Activated CD8-positive, alpha-beta memory T cell treated with anti-CD3 and anti-CD28 coated beads, Interleukin-2, amount 10 ng/mL, durations not matched to agents 7 days and 5 days (primary cell): ENCODE measurements around the gene METTL24. TPM values are rescaled to one million over a fixed set of nuclear protein-coding genes. Genes with fewer than 3 reads are reported as not detected.

ENCODE experiments used
- ATAC-seq: fragments of 150-1000 bp; cut with Tn5 transposase; one replicate; pipeline ENCODE4 v1.10.0; 2021; ENCODE audit warnings: moderate library complexity
- CTCF ChIA-PET: fragments of 350-600 bp; sonication (Branson Sonifier 250); formaldehyde crosslinking; loops from one replicate; lab custom pipeline; 2021; ENCODE audit warnings: antibody characterized with exemption; lab: Charles Lee
- DNase-seq: peaks from one replicate; pipeline ENCODE4 v3.0.0-alpha.2; 2020
- H3K27ac Mint-ChIP-seq: one replicate; pipeline ENCODE4 v1.8.0; 2021; ENCODE audit warnings: mild to moderate bottlenecking, mixed read lengths
- H3K27me3 Mint-ChIP-seq: one replicate; pipeline ENCODE4 v1.8.0; 2021; ENCODE audit warnings: mixed read lengths
- H3K36me3 Mint-ChIP-seq: one replicate; pipeline ENCODE4 v1.8.0; 2021; ENCODE audit warnings: mild to moderate bottlenecking, mixed read lengths
- H3K4me1 Mint-ChIP-seq: one replicate; pipeline ENCODE4 v1.8.0; 2021; ENCODE audit warnings: mixed read lengths
- H3K4me3 Mint-ChIP-seq: one replicate; pipeline ENCODE4 v1.8.0; 2021; ENCODE audit warnings: mild to moderate bottlenecking, moderate library complexity, mixed read lengths
- H3K9me3 Mint-ChIP-seq: one replicate; pipeline ENCODE4 v1.8.0; 2022; ENCODE audit warnings: low read depth, mixed read lengths
- total RNA-seq, 2 experiments: library from RNA; stranded (reverse); gene quantifications; one replicate each; pipeline ENCODE4 v1.2.3, GENCODE V29; 2021

Gene METTL24
- not detected for total RNA-seq

- Mint-ChIP-seq H3K4me1 (peaks cover 1% of the 10 kb centered on the region), H3K4me3 (peak within 1 kb of the TSS; percentile 60), H3K27me3 (peaks cover 74% of the 10 kb centered on the region), H3K9me3 (no peaks in the 10 kb centered on the region), H3K27ac (no peak within 1 kb of the TSS), H3K36me3 (no peaks in the 10 kb centered on the region)
- ATAC-seq (peak; percentile 58), DNase-seq (no peak)
- CTCF ChIA-PET: no interaction called here
These were observed at the start of gene METTL24 for GRCh38 chr6:110357664-110358552. TSS of gene METTL24 (minus strand) at chr6:110358349. CDS start at chr6:110358272, 77 bp downstream.

GRCh38 chr6:110404607-110405006, 46.5 kb upstream of the METTL24 start:
- no peaks in the 10 kb centered on the region for H3K27me3 Mint-ChIP-seq
- no peaks in the 10 kb centered on the region for H3K4me1 Mint-ChIP-seq
- ATAC-seq (no peak), DNase-seq (no peak)
- CTCF ChIA-PET: no interaction called here
- no peak overlapping the region for H3K4me3 Mint-ChIP-seq
- H3K9me3 Mint-ChIP-seq: no peaks in the 10 kb centered on the region
- no peaks in the 10 kb centered on the region for H3K36me3 Mint-ChIP-seq
- no peak overlapping the region for H3K27ac Mint-ChIP-seq

GRCh38 chr6:110401585-110402176, 43.5 kb upstream of the METTL24 start:
- CTCF ChIA-PET: interaction anchor here (1.6 kb wide), 1 partner anchor 10 kb away, joined by 5 read pairs; no protein-coding TSS in a partner anchor
- H3K27me3 Mint-ChIP-seq: no peaks in the 10 kb centered on the region

GRCh38 chr6:110400208-110400607, 42.1 kb upstream of the METTL24 start:
- Mint-ChIP-seq H3K4me3 (no peak overlapping the region), H3K27ac (no peak overlapping the region), H3K9me3 (no peaks in the 10 kb centered on the region), H3K4me1 (no peaks in the 10 kb centered on the region), H3K27me3 (no peaks in the 10 kb centered on the region), H3K36me3 (no peaks in the 10 kb centered on the region)
- CTCF ChIA-PET: no interaction called here
- DNase-seq (no peak), ATAC-seq (no peak)

More at GRCh38 chr6:110401585-110402176, 43.5 kb upstream of the METTL24 start:
- no peaks in the 10 kb centered on the region for H3K9me3 Mint-ChIP-seq
- H3K4me3 Mint-ChIP-seq: no peak overlapping the region
- H3K36me3 Mint-ChIP-seq: no peaks in the 10 kb centered on the region
- ATAC-seq: no peak
- H3K27ac Mint-ChIP-seq: no peak overlapping the region
- no peak for DNase-seq
- no peaks in the 10 kb centered on the region for H3K4me1 Mint-ChIP-seq

DNA sequence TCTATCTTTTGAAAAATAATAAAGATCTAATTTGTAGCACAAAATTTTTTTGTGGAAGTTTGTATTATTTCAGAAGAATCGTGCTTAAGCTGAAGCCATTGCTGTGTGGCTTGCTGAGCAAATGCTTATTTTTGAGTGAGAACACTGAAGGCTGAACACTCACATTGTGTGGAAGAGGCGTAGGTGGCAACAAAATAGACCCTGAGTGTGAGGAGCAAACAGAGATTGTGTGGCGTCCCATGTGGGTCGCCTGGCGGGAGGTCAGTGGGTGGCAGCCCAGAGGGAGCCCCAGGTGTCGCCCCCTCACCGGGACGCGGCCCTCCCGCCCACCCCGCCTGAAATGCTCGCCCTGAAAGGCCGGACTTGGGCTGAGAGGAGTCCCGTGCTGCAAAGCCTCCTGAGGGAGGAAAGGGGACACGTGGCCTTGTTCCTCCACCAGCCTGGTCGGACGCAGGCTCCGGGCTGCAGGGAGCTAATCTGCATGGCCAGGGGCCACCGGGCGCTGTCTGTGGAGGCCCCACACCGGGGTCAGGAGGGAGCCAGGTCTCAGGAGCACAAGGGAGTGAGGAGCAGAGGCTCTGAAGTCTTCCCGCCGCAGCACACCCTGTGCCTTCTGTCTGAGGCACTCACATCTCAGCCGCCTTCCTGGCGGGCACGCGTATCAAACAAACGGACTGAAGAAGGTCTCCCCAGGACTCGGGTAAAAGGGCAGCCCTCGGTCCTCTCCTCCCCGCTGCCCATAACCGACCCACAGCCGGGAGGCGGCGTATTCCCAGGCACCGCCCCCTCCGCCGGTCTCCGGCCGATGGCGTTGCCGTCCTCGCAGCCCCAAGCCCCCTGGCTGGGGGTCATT, 41.3 kb upstream of the METTL24 start:
- no peak overlapping the region for H3K4me3 Mint-ChIP-seq
- H3K27me3 Mint-ChIP-seq: no peaks in the 10 kb centered on the region
- no peaks in the 10 kb centered on the region for H3K4me1 Mint-ChIP-seq
- no peak for DNase-seq
- CTCF ChIA-PET: no interaction called here
- no peak overlapping the region for H3K27ac Mint-ChIP-seq
- no peak for ATAC-seq
- no peaks in the 10 kb centered on the region for H3K9me3 Mint-ChIP-seq
- H3K36me3 Mint-ChIP-seq: no peaks in the 10 kb centered on the region

DNA sequence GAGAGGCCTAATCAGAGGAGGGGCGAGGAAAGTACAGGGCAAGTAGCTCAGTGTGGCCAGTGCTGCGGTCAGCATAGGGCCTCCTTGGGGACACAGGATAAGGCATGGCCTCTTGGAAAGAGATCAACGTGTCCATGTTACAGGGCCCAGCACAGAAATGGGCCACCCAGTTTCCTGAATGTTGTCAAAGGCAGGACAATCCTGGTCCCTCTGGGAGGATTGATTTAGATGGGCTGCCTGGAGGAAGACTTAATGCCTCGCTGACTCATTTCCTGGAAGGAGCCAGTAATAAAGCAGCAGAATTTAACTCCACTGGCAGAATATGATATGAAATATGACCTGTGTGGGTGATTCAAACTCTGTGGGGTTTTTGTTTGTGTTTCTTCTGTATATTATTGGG, 40.6 kb upstream of the METTL24 start:
- CTCF ChIA-PET: interaction anchor here (0.8 kb wide), 1 partner anchor 224 kb away, joined by 3 read pairs; no protein-coding TSS in a partner anchor
- ATAC-seq: no peak

GRCh38 chr6:110395221-110395620, 37.1 kb upstream of the METTL24 start:
- H3K27me3 Mint-ChIP-seq: peaks cover 5% of the 10 kb centered on the region
- H3K4me3 Mint-ChIP-seq: no peak overlapping the region

More for the DNA sequence above, 40.6 kb upstream of the METTL24 start:
- Mint-ChIP-seq H3K27ac (no peak overlapping the region), H3K27me3 (no peaks in the 10 kb centered on the region), H3K4me1 (no peaks in the 10 kb centered on the region), H3K4me3 (no peak overlapping the region), H3K36me3 (no peaks in the 10 kb centered on the region), H3K9me3 (no peaks in the 10 kb centered on the region)
- no peak for DNase-seq

DNA sequence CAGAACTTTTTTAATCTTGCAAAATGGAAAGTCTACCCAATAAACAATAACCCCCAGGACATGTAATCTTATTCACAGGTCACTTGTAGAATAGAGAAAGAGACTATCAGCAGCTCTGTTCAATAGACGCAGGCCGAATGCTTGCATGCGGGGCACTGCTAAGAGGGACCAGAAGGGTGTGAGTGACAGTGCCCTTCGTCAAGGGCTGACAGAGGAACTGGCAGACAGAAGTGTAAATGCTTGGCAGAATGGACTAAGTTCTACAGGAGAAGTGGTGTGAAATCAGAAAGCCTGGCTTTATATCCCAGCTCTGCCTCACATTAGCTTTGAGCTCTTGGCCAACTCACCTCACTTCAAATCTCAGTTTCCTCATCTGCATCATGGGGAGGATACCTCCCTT, 36.3 kb upstream of the METTL24 start:
- H3K9me3 Mint-ChIP-seq: no peaks in the 10 kb centered on the region
- CTCF ChIA-PET: interaction anchor here (2.6 kb wide), 1 partner anchor 216 kb away, joined by 11 read pairs; no protein-coding TSS in a partner anchor
- ATAC-seq: no peak

More at GRCh38 chr6:110395221-110395620, 37.1 kb upstream of the METTL24 start:
- ATAC-seq (no peak), DNase-seq (no peak)
- CTCF ChIA-PET: no interaction called here
- Mint-ChIP-seq H3K4me1 (peaks cover 6% of the 10 kb centered on the region), H3K36me3 (no peaks in the 10 kb centered on the region), H3K9me3 (no peaks in the 10 kb centered on the region), H3K27ac (no peak overlapping the region)

GRCh38 chr6:110392727-110393126, 34.6 kb upstream of the METTL24 start:
- H3K4me3 Mint-ChIP-seq: no peak overlapping the region
- DNase-seq (no peak), ATAC-seq (no peak)
- H3K9me3 Mint-ChIP-seq: no peaks in the 10 kb centered on the region
- no peaks in the 10 kb centered on the region for H3K36me3 Mint-ChIP-seq
- H3K27ac Mint-ChIP-seq: no peak overlapping the region
- peaks cover 5% of the 10 kb centered on the region for H3K27me3 Mint-ChIP-seq
- H3K4me1 Mint-ChIP-seq: peaks cover 16% of the 10 kb centered on the region
- CTCF ChIA-PET: interaction anchor here (0.9 to 2.6 kb wide), 5 partner anchors 11 to 688 kb away, joined by 3 to 16 read pairs (median 8); no protein-coding TSS in a partner anchor

More for the DNA sequence above, 36.3 kb upstream of the METTL24 start:
- Mint-ChIP-seq H3K4me1 (peaks cover 14% of the 10 kb centered on the region), H3K4me3 (no peak overlapping the region), H3K27me3 (peaks cover 5% of the 10 kb centered on the region), H3K36me3 (no peaks in the 10 kb centered on the region), H3K27ac (no peak overlapping the region)
- no peak for DNase-seq

- Mint-ChIP-seq H3K9me3 (no peaks in the 10 kb centered on the region), H3K27me3 (peaks cover 5% of the 10 kb centered on the region), H3K4me1 (peaks cover 16% of the 10 kb centered on the region), H3K36me3 (no peaks in the 10 kb centered on the region), H3K27ac (no peak overlapping the region), H3K4me3 (no peak overlapping the region)
- ATAC-seq (peak; percentile 16), DNase-seq (no peak)
- CTCF ChIA-PET: interaction anchor here (0.9 to 3.7 kb wide), 9 partner anchors 37 to 794 kb away, joined by 3 to 50 read pairs (median 6); partner anchors contain the start of gene CDC40
These were observed 32.3 kb upstream of the METTL24 start for GRCh38 chr6:110390404-110390803.

DNA sequence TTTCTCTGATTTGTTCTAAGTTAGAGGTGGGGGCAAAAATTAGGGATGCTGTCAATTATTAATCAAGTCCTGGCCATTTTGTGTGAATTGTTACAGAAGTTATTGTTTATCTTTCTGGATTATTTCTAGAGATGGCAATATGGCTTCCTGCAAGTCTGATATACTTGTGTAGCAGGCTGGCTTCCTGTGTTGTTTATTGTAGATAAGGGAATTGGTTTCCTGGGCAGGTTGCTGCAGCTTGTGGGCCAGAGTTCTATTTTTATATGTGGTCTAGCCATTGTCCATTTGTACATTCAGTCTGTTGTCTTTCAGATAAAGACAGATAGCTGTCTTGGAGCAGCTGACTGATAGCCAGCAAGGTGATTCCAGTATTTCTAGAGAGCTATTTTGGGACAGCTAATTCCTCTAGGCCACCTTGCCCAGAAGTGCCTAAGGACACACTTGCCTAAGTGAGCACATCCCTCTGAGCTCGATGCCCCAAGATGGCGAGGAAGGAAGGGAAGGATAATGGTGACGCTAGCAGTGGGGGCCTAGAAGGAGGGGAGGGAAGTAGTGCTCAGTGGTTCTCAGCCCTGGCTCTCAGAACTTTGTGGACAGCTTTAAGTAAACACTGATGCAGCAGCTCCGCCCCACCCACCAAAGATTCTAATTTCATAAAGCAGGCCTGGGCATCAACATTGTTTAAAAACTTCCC, 31.7 kb upstream of the METTL24 start:
- H3K36me3 Mint-ChIP-seq: no peaks in the 10 kb centered on the region
- DNase-seq (no peak), ATAC-seq (no peak)
- CTCF ChIA-PET: interaction anchor here (0.9 to 3.7 kb wide), 11 partner anchors 10 to 863 kb away, joined by 3 to 50 read pairs (median 4); partner anchors contain the start of gene CDC40
- peaks cover 5% of the 10 kb centered on the region for H3K27me3 Mint-ChIP-seq
- H3K4me1 Mint-ChIP-seq: peaks cover 16% of the 10 kb centered on the region
- H3K27ac Mint-ChIP-seq: peak overlapping the region; percentile 8
- H3K4me3 Mint-ChIP-seq: no peak overlapping the region
- H3K9me3 Mint-ChIP-seq: no peaks in the 10 kb centered on the region

DNA sequence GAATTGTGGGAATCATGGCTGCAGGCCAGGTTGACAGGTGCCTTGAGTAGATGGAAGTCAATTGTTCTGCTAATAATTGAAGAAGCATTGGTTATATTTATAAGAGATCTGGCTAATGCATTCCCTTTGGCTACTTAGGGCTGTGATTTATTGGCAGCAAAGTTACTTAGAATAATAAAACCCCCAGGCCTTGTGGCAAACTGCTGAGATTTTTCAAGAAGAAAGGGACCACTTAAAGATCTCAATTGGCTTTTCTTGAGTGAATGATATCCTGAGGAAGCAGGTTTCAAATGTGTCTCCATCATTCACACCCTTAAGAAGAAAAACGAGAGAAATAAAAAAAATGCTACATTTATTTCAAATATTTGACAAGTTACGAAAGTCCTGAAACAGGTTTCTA, 29.8 kb upstream of the METTL24 start:
- H3K4me3 Mint-ChIP-seq: no peak overlapping the region
- H3K4me1 Mint-ChIP-seq: peaks cover 16% of the 10 kb centered on the region
- no peak overlapping the region for H3K27ac Mint-ChIP-seq
- H3K36me3 Mint-ChIP-seq: no peaks in the 10 kb centered on the region
- CTCF ChIA-PET: interaction anchor here (3.7 kb wide), 1 partner anchor 349 kb away, joined by 50 read pairs; no protein-coding TSS in a partner anchor
- no peaks in the 10 kb centered on the region for H3K9me3 Mint-ChIP-seq
- H3K27me3 Mint-ChIP-seq: peaks cover 4% of the 10 kb centered on the region
- ATAC-seq (no peak), DNase-seq (no peak)
